GM12872 (cell line): ENCODE results near the gene CLRN1.

Experiments used
- TF ChIP-seq, protein P1 (sequence below): IDR thresholded peaks from 3 replicates; pipeline ENCODE4 v1.5.1; 2011; ENCODE audit warnings: low read depth, mild to moderate bottlenecking, low read length, moderate library complexity; ENCODE audit not compliant: insufficient read depth

The CLRN1 gene

DNA sequence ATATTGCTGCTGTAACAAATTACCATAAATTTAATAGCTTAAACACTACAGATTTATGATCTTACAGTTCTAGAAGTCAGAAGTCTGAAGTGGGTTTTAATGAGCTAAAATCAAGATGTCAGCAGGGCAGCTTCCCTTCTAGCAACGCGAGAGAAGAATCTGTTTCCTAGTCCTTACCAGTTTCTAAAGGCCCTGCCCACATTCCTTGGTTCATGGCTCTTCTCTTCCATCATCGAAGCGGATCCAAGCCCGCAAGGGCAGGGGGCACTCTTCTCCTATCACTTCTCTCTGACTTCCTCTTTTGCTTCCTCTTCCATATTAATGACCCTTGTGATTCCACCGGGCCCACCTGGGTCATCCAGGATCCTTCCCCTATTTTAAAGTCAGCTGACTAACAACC is 83.4 kb downstream of the CLRN1 start:
- TF ChIP-seq, protein P1, sequence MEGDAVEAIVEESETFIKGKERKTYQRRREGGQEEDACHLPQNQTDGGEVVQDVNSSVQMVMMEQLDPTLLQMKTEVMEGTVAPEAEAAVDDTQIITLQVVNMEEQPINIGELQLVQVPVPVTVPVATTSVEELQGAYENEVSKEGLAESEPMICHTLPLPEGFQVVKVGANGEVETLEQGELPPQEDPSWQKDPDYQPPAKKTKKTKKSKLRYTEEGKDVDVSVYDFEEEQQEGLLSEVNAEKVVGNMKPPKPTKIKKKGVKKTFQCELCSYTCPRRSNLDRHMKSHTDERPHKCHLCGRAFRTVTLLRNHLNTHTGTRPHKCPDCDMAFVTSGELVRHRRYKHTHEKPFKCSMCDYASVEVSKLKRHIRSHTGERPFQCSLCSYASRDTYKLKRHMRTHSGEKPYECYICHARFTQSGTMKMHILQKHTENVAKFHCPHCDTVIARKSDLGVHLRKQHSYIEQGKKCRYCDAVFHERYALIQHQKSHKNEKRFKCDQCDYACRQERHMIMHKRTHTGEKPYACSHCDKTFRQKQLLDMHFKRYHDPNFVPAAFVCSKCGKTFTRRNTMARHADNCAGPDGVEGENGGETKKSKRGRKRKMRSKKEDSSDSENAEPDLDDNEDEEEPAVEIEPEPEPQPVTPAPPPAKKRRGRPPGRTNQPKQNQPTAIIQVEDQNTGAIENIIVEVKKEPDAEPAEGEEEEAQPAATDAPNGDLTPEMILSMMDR: no peak

DNA sequence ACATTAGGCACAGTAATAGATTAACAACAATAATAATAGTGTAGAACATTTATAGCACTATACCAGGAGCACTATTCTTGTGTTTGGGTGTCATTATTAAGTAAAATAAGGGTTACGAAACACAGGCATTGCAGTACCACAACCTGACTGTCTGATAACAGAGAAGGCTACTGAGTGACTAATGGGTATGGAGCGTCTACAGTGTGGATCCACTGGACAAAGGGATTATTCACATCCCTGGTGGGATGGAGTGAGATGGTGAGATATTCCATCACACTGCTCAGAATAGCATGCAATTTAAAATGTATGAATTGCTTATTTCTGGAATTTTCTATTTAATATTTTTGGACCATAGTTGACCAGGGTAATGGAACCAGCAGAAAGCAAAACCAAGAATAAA is 85.5 kb downstream of the CLRN1 start:
- TF ChIP-seq, protein P1: no peak

DNA sequence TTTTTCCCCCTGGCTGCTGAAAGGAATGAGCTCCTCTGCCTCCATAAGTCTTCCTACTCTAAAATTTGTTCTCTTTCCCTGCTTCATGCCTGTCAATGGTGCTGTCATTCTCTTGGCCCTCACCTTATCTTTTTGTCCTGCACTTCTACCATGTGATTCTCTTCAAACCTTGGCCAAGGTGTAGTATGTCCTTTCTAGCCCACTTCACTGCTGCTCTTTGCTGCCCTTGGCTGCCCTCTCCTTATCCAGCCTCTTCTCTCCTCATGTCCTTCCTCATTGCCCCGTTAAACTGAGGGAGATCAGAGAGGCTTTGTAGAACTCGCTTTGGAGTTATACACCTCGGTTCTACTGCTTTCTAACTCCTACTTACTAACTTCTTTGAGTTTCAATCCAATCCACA is 87.0 kb downstream of the CLRN1 start:
- TF ChIP-seq, protein P1: no peak

DNA sequence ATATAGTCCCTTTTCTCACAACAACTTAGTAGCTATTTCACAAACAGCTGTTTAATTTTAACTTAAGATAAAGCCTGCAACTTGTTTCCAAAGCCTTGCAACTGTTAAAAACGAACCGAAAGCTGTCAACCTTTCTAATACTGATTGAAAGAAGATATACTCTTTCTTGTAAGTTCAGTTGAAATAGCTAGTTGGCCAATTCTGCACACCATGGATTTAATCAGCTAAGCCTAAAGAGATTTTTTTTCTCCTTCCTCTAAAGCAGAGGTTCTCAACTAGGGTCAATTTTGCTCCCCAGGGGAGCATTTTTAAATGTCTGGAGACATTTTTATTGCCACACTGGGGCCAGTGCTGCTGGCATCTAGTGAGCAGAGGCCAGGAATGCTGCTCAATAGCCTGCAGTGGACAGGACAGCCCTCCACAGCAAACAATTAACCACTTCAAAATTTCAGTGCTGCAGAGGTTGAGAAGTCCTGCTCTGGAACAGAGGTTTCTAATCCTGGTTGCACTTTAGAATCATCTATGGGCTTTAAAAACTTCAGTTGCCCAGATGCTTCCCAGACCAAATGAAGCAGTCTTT is 93.4 kb downstream of the CLRN1 start:
- TF ChIP-seq, protein P1: no peak

DNA sequence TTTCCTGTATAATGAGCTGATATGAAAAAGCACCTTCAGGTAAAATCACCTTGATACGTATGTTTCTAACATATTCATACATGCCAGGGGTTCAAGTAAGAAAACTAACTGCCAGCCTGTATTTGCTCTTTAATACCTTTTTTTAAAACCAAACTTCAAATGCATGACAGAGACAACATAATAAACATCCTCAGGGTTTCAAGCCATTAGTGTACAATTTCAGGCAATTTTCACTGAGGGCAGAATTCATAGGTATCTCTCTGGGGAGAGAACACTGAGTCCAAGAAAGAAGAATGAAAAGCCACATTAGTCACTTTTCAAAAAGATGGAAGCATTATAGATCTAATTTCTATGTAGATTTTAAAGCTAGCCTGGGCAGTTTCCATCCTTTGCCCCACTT is 94.2 kb downstream of the CLRN1 start:
- TF ChIP-seq, protein P1: no peak

DNA sequence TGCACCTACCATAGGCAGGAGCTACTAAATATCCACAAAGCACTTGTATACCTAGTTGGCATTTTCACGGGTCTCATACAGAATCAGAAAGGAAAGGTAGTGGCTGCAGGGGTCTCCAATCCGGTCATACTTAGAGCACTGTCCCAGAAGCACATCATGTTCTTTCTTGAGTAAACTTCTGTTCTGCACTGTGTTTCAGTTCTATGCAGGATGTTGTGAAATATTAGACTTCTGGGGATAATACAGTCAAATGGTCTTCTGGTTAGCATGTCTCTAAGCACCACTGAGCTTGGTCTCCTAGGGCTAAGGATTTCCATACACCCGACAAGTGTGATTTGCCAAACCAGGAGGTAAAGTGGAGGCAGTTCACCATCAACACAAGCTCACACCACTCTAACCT is 95.2 kb downstream of the CLRN1 start:
- TF ChIP-seq, protein P1: no peak

DNA sequence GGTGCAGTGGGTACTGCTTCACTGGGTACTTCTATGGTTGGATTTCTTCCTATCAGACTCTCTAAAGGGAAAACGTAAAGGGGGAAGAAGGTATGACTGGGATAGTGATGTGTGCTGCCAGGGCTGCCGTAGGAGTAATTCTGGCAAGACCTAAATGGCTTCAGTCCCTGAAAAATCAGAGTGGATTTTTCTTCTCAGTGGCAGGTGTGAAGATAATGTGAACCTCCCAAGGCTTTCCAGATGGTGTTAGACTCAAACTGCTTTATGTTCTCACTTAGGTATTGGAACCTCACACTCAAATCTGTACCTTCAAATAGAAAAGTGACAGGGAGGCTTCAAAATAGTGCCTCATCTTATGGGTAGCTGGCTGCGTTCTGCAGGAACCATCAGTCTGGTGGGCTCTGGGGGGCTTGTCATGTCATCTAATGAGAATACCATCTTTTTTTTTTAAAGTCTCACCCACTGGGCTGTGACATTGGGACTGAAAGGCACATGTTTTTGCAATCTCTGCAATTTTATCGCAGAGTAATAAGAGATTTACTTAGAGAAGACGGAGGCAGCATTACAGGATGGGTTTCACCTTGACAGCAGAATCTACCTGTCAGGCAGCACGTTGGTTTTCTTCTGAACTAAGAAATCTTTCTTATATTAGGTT is 95.8 kb downstream of the CLRN1 start:
- TF ChIP-seq, protein P1: no peak
